Measurements from ENCODE around the gene CFTR. TPM values are rescaled to one million over a fixed set of nuclear protein-coding genes. Genes with fewer than 3 reads are reported as not detected.

Gene CFTR
- total and polyA plus RNA-seq, 10 donors = 0.02 to 0.27 (median 0.05) TPM; not detected in 6

DNA sequence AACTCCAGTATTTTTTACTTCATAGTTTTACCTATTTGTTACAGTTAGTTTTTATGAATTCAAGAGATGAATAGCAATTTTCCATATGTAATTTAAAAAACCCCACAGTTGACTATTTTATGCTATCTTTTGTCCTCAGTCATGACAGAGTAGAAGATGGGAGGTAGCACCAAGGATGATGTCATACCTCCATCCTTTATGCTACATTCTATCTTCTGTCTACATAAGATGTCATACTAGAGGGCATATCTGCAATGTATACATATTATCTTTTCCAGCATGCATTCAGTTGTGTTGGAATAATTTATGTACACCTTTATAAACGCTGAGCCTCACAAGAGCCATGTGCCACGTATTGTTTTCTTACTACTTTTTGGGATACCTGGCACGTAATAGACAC lies 184.2 kb downstream of the CFTR start:
- H3K4me1 ChIP-seq = no peaks in the 10 kb centered on the region
- no peaks in the 10 kb centered on the region for H3K36me3 ChIP-seq
- WGBS, 5 donors = 82 to 92% (median 86%) methylated on average over 3 of the region's 3 CpGs
- no peak for DNase-seq
- no peaks in the 10 kb centered on the region for H3K9me3 ChIP-seq
- H3K27ac ChIP-seq = no peak overlapping the region
- no peak overlapping the region for H3K4me3 ChIP-seq
- TF ChIP-seq, protein P1, sequence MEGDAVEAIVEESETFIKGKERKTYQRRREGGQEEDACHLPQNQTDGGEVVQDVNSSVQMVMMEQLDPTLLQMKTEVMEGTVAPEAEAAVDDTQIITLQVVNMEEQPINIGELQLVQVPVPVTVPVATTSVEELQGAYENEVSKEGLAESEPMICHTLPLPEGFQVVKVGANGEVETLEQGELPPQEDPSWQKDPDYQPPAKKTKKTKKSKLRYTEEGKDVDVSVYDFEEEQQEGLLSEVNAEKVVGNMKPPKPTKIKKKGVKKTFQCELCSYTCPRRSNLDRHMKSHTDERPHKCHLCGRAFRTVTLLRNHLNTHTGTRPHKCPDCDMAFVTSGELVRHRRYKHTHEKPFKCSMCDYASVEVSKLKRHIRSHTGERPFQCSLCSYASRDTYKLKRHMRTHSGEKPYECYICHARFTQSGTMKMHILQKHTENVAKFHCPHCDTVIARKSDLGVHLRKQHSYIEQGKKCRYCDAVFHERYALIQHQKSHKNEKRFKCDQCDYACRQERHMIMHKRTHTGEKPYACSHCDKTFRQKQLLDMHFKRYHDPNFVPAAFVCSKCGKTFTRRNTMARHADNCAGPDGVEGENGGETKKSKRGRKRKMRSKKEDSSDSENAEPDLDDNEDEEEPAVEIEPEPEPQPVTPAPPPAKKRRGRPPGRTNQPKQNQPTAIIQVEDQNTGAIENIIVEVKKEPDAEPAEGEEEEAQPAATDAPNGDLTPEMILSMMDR (IDR thresholded peaks at IDR 0.05 in 8 of 11, conservative IDR thresholded peaks at IDR 0.05 in 3 of 11) = no peak
- TF ChIP-seq POLR2AphosphoS5 (IDR thresholded peaks at IDR 0.05) (no peak), POLR2A (IDR thresholded peaks at IDR 0.05) (no peak)
- no peaks in the 10 kb centered on the region for H3K27me3 ChIP-seq (replicated peaks in 1 of 7)
- intact Hi-C loops (cut with DNase I; ENCODE audit: low total_unique reads) = no loop called here

DNA sequence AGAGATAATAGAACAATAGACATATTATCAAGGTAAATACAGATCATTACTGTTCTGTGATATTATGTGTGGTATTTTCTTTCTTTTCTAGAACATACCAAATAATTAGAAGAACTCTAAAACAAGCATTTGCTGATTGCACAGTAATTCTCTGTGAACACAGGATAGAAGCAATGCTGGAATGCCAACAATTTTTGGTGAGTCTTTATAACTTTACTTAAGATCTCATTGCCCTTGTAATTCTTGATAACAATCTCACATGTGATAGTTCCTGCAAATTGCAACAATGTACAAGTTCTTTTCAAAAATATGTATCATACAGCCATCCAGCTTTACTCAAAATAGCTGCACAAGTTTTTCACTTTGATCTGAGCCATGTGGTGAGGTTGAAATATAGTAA lies 185.5 kb downstream of the CFTR start:
- H3K4me3 ChIP-seq = no peak overlapping the region
- no peaks in the 10 kb centered on the region for H3K27me3 ChIP-seq (replicated peaks in 1 of 7)
- no peaks in the 10 kb centered on the region for H3K9me3 ChIP-seq
- no peaks in the 10 kb centered on the region for H3K36me3 ChIP-seq
- H3K4me1 ChIP-seq = no peaks in the 10 kb centered on the region
- TF ChIP-seq POLR2AphosphoS5 (IDR thresholded peaks at IDR 0.05) (no peak), POLR2A (IDR thresholded peaks at IDR 0.05) (no peak)
- TF ChIP-seq, protein P1 (IDR thresholded peaks at IDR 0.05 in 8 of 11, conservative IDR thresholded peaks at IDR 0.05 in 3 of 11) = no peak
- no peak overlapping the region for H3K27ac ChIP-seq
- DNase-seq = no peak
- intact Hi-C loops (cut with DNase I; ENCODE audit: low total_unique reads) = no loop called here

DNA sequence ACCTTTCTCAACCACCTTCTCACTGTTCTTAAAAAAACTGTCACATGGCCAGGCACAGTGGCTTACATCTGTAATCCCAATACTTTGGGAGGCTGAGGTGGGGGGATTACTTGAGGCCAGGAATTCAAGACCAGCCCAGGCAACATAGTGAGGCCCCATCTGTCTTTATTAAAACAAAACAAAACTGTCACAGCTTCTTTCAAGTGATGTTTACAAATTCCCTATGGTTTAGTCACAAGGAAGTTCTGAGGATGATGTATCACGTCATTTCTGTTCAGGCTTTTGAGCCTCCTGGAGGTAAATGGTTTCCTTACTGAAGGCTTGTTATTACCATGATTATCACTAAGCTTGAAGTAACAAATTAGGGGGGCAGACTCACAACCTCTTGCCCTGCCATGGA lies 186.2 kb downstream of the CFTR start:
- Histone ChIP-seq H3K27ac (no peak overlapping the region), H3K4me3 (no peak overlapping the region), H3K4me1 (no peaks in the 10 kb centered on the region), H3K27me3 (replicated peaks in 1 of 7) (no peaks in the 10 kb centered on the region), H3K36me3 (no peaks in the 10 kb centered on the region), H3K9me3 (no peaks in the 10 kb centered on the region)
- intact Hi-C loops (cut with DNase I; ENCODE audit: low total_unique reads) = no loop called here
- TF ChIP-seq, protein P1 (IDR thresholded peaks at IDR 0.05 in 8 of 11, conservative IDR thresholded peaks at IDR 0.05 in 3 of 11) = no peak
- TF ChIP-seq POLR2A (IDR thresholded peaks at IDR 0.05) (no peak), POLR2AphosphoS5 (IDR thresholded peaks at IDR 0.05) (no peak)
- WGBS, 5 donors = 52 to 80% (median 69%) methylated on average over 1 of the region's 1 CpG
- no peak for DNase-seq

DNA sequence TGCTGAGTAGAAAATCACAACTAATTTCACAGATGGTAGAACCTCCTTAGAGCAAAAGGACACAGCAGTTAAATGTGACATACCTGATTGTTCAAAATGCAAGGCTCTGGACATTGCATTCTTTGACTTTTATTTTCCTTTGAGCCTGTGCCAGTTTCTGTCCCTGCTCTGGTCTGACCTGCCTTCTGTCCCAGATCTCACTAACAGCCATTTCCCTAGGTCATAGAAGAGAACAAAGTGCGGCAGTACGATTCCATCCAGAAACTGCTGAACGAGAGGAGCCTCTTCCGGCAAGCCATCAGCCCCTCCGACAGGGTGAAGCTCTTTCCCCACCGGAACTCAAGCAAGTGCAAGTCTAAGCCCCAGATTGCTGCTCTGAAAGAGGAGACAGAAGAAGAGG lies 186.9 kb downstream of the CFTR start:
- intact Hi-C loops (cut with DNase I; ENCODE audit: low total_unique reads) = no loop called here
- 80 to 88% (median 87%) methylated on average over 6 of the region's 6 CpGs for WGBS, 5 donors
- TF ChIP-seq POLR2AphosphoS5 (IDR thresholded peaks at IDR 0.05) (no peak), POLR2A (IDR thresholded peaks at IDR 0.05) (no peak)
- TF ChIP-seq, protein P1 (IDR thresholded peaks at IDR 0.05 in 8 of 11, conservative IDR thresholded peaks at IDR 0.05 in 3 of 11) = no peak
- no peaks in the 10 kb centered on the region for H3K36me3 ChIP-seq
- H3K27me3 ChIP-seq (replicated peaks in 1 of 7) = no peaks in the 10 kb centered on the region
- H3K27ac ChIP-seq = no peak overlapping the region
- no peak overlapping the region for H3K4me3 ChIP-seq
- no peak for DNase-seq
- H3K9me3 ChIP-seq = no peaks in the 10 kb centered on the region
- H3K4me1 ChIP-seq = no peaks in the 10 kb centered on the region
